Kidney capillary endothelial cell (primary cell): ENCODE data around the gene TBX1.

Experiments
- DNase-seq: peaks from one replicate; pipeline ENCODE4 v3.0.0-alpha.2; 2018; ENCODE audit warnings: low spot score

TBX1 gene

DNA sequence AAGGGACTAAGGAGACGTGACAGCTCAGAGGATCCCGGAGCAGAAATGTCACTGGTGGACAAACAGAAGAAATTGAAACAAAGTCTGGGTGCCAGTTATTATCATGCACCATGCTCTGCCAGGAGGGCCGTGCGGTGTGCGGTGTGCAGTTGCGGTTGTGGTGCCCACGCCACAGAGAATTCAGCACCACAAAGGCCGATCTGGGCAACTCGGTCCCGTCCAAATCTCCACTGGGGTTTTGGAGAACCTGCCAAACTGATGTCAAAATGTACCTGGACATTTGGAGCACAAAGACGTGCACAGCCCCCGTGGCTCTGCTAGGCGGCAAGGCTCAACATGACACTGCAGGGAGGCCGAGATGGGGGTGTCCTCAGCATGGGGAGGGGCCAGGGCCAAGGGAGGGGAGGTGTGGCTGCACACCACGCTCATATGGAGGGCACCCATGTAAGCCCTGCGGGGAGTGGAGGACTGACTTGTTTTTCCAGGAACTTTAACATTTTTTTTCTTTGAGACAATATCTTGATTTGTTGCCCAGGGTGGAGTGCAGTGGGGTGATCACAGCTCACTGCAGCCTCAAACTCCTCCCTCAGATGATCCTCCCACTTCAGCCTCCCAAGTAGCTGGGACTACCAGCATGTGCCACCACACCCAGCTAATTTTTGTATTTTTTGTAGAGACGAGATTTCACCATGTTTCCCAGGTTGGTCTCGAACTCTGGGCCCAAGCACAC lies 54.7 kb downstream of the TBX1 start:
- DNase-seq = no peak

DNA sequence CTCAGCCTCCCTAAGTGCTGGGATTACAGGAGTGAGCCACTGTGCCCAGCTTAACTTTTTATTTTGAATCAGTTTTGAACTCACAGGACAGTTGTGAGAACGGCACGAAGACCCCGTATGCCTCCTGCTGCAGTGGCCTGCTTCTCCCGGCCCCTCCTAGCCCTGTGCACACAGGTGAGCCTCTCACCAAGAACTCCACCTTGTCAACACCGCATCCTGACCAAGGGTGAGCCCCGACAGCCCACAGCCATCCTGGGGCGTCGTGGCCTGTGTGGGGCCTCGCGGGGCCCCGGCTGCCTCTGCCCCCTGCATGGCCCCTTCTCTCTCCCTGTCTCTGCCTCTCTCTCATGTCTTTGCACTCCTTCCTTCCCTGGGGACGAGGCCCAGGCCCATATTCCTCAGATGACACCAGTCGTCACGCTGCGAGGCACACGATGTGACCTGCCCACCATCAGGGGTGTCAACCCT lies 55.3 kb downstream of the TBX1 start:
- DNase-seq = no peak

GRCh38 chr22:19816372-19817119 lies 56.0 kb downstream of the TBX1 start:
- DNase-seq = no peak
